K562 (cell line): ENCODE results near the gene NUDT14. TPM values are rescaled to one million over a fixed set of nuclear protein-coding genes. Genes with fewer than 3 reads are reported as not detected.
A peak's percentile ranks its signal among the peaks of the same experiment; 100 is the strongest.

Experiments used
- ATAC-seq: fragments of 200-7000 bp; cut with Tn5 transposase; 3 replicates; pipeline ENCODE4 v1.9.1; 2020; ENCODE audit warnings: moderate library complexity
- BruUV-seq: library from RNA; stranded (reverse); fragments of 400-500 nt; replicated peaks from 2 replicates; lab custom pipeline; 2021; lab: Mats Ljungman, UMichigan
- CTCF ChIA-PET: fragments of 300-600 bp; formaldehyde crosslinking; extraction: SDS; loops from one replicate; lab custom pipeline; 2021; ENCODE audit warnings: low intra/inter-chr PET ratio; lab: Yijun Ruan, JAX
- POLR2A ChIA-PET: fragments of 300-600, 350-650 bp; sonication (Branson Sonifier 250); formaldehyde crosslinking; extraction: SDS; loops from one replicate; lab custom pipeline; 2021; ENCODE audit warnings: antibody characterized with exemption, inconsistent platforms; lab: Yijun Ruan, JAX
- DNase-seq, 4 experiments: peaks; one replicate each; pipeline versions ENCODE4 v3.0.0 to v3.0.0-alpha.2; 2011 to 2018; ENCODE audit warnings: low spot score in 3 of 4, mixed read lengths in 3 of 4; ENCODE audit errors: extremely low read depth in 1 of 4
- FAIRE-seq: peaks from 2 replicates; lab custom pipeline; 2011; peaks lifted over from hg19 to GRCh38; lab: Jason Lieb, UNC
- H2AFZ ChIP-seq: 2 replicates; pipeline ENCODE4 v1.6.0; 2011; ENCODE audit warnings: low read depth, low read length, control low read depth, inconsistent platforms
- H3K27ac ChIP-seq: fragments of 200-600 bp; 3 replicates; pipeline ENCODE4 v1.8.0; 2011; ENCODE audit warnings: low read depth, mild to moderate bottlenecking, control low read depth, inconsistent platforms, low read length, moderate library complexity, mixed read lengths; ENCODE audit errors: extremely low read depth
- H3K27me3 ChIP-seq, 2 experiments: fragments of 300-600 bp in 1 of 2; 2 replicates in 1 of 2; 3 replicates in 1 of 2; pipeline versions ENCODE4 v1.6.0 to v1.8.0; 2011; ENCODE audit warnings: inconsistent platforms in 2 of 2, low read length in 2 of 2, mild to moderate bottlenecking in 1 of 2, mixed read lengths in 1 of 2, moderate library complexity in 1 of 2; ENCODE audit not compliant: control insufficient read depth in 2 of 2, insufficient read depth in 2 of 2
- H3K36me3 ChIP-seq: fragments of 300-600 bp; 3 replicates; pipeline ENCODE4 v1.8.0; 2011; ENCODE audit warnings: mild to moderate bottlenecking, low read length, inconsistent platforms; ENCODE audit not compliant: control insufficient read depth, insufficient read depth
- H3K4me1 ChIP-seq, 2 experiments: fragments of 200-600 bp in 1 of 2; replicated peaks in 1 of 2; 2 replicates in 1 of 2; 3 replicates in 1 of 2; pipeline versions ENCODE4 v1.5.1 to v1.8.0; 2011; ENCODE audit warnings: inconsistent platforms in 2 of 2, low read length in 2 of 2, mild to moderate bottlenecking in 1 of 2, mixed read lengths in 1 of 2, moderate library complexity in 1 of 2; ENCODE audit not compliant: control insufficient read depth in 2 of 2, insufficient read depth in 2 of 2
- H3K4me2 ChIP-seq: 2 replicates; pipeline ENCODE4 v1.6.1; 2011; ENCODE audit warnings: low read length, control low read depth, inconsistent platforms, mixed read lengths; ENCODE audit not compliant: insufficient read depth
- H3K4me3 ChIP-seq: fragments of 200-600 bp; sonication (generic), shearing (Covaris generic); 2 replicates; pipeline ENCODE4 v1.5.1; 2016; ENCODE audit warnings: control low read depth, inconsistent platforms
- H3K79me2 ChIP-seq: fragments of 200-600 bp; 3 replicates; pipeline ENCODE4 v1.8.0; 2011; ENCODE audit warnings: low read length, inconsistent platforms; ENCODE audit not compliant: control insufficient read depth, insufficient read depth
- H3K9ac ChIP-seq, 2 experiments: 2 replicates each; pipeline versions ENCODE4 v1.6.0 to v1.6.1; 2011; ENCODE audit warnings: low read depth in 2 of 2, low read length in 2 of 2, control low read depth in 1 of 2, inconsistent platforms in 1 of 2, mild to moderate bottlenecking in 1 of 2, mixed read lengths in 1 of 2; ENCODE audit not compliant: insufficient read depth in 1 of 2
- H3K9me1 ChIP-seq: one replicate; pipeline ENCODE4 v1.6.0; 2011; ENCODE audit warnings: inconsistent platforms, mild to moderate bottlenecking, low read length, moderate library complexity; ENCODE audit not compliant: control insufficient read depth, insufficient read depth
- H3K9me3 ChIP-seq: replicated peaks from 2 replicates; pipeline ENCODE4 v1.5.1; 2011; ENCODE audit warnings: low read depth, low read length, inconsistent platforms; ENCODE audit not compliant: control insufficient read depth, insufficient read depth
- H4K20me1 ChIP-seq: replicated peaks from 2 replicates; pipeline ENCODE4 v1.6.1; 2011; ENCODE audit warnings: low read length, inconsistent platforms, mixed read lengths; ENCODE audit not compliant: control insufficient read depth, insufficient read depth
- RAD21 ChIP-seq, 2 experiments: fragments of 250-450 bp in 1 of 2; fragments of 450-650 bp in 1 of 2; sonication (Bioruptor Pico) in 1 of 2; formaldehyde crosslinking in 1 of 2; IDR thresholded peaks in 1 of 2; conservative IDR thresholded peaks in 1 of 2; 2 replicates each; pipeline versions ENCODE4 v1.4.0 to v1.8.0; 2020 to 2022; ENCODE audit warnings: mild to moderate bottlenecking in 2 of 2, moderate library complexity in 1 of 2
- TBP ChIP-seq: optimal IDR thresholded peaks from 2 replicates; pipeline ENCODE3; 2011; ENCODE audit warnings: low read depth, low read length, improper control_type of control experiment
- ZNF589 ChIP-seq: fragments of 200-800 bp; sonication (Bioruptor generic); IDR thresholded peaks from 2 replicates; pipeline ENCODE4 v1.6.1; 2016; ENCODE audit warnings: low read depth, missing genetic modification characterization, missing compliant biosample characterization
- WGBS: fragments of 100-300 bp; shearing (Covaris generic); methylation state at CpG from one replicate; pipeline ENCODE4 v1.1.6; 2016; ENCODE audit warnings: low coverage, mixed read lengths; ENCODE audit not compliant: insufficient coverage; ENCODE audit errors: missing lambda C conversion rate; 5-methylcytosine and 5-hydroxymethylcytosine counted together
- in situ Hi-C: fragments of 300-500 bp; cut with MboI; formaldehyde crosslinking; loops from 4 replicates; pipeline ENCODE4 v1.15.0; 2018; ENCODE audit warnings: inconsistent platforms, mixed read lengths
- intact Hi-C: fragments of 100-400 bp; cut with micrococcal nuclease; formaldehyde crosslinking; loops from 2 replicates; pipeline ENCODE4 v1.14.2; 2022
- polyA plus RNA-seq, 8 experiments: library from polyadenylated mRNA; depleted of rRNA in 4 of 8; stranded (reverse) in 5 of 8; unstranded in 3 of 8; fragments of >200 nt; fragmentation: Nextera tagmentation in 2 of 8; fragmentation: Illumina TruSeq in 1 of 8; extraction: Ambion mirVana in 2 of 8; extraction: Trizol in 1 of 8; gene quantifications; 2 replicates each; pipeline versions ENCODE4 v1.2.1 to v1.2.3, GENCODE V29; 2011 to 2014; ENCODE audit warnings: inconsistent platforms in 1 of 8, missing spikeins in 1 of 8
- total RNA-seq, 7 experiments: library from RNA; depleted of rRNA in 6 of 7; stranded (reverse); fragments of >200 nt in 6 of 7; fragmentation: Illumina TruSeq in 2 of 7; extraction: Trizol in 2 of 7; gene quantifications; 2 replicates each; pipeline versions ENCODE4 v1.2.1 to v1.2.3, GENCODE V29; 2011 to 2021; ENCODE audit warnings: low replicate concordance in 1 of 7
- TF ChIP-seq, protein P1 (sequence below): fragments of 250-450 bp; sonication (Bioruptor Pico); IDR thresholded peaks from 2 replicates; pipeline ENCODE4 v1.5.0; 2021; ENCODE audit warnings: mild to moderate bottlenecking, borderline replicate concordance
- TF ChIP-seq, protein P2 (sequence below): fragments of 450-650 bp; IDR thresholded peaks from 2 replicates; pipeline ENCODE4 v1.6.1; 2016; ENCODE audit warnings: missing biosample characterization, missing genetic modification characterization
- TF ChIP-seq, protein P3 (sequence below): fragments of 450-650 bp; IDR thresholded peaks from 2 replicates; pipeline ENCODE4 v1.6.1; 2018; ENCODE audit warnings: mild to moderate bottlenecking, low read depth; ENCODE audit not compliant: partially characterized antibody
- TF ChIP-seq, protein P4 (sequence below), 3 experiments: IDR thresholded peaks in 2 of 3; conservative IDR thresholded peaks in 1 of 3; 2 replicates each; pipeline ENCODE4 v1.5.1; 2011 to 2012; ENCODE audit warnings: low read length in 3 of 3, mild to moderate bottlenecking in 3 of 3, control low read depth in 2 of 3, improper control_type of control experiment in 1 of 3, inconsistent platforms in 1 of 3, low read depth in 1 of 3, mixed read lengths in 1 of 3, moderate library complexity in 1 of 3; ENCODE audit not compliant: insufficient read depth in 2 of 3
- TF ChIP-seq, protein P5 (sequence below): fragments of 250-450 bp; sonication (Bioruptor Pico); IDR thresholded peaks from 2 replicates; pipeline ENCODE4 v1.4.0; 2020; ENCODE audit warnings: mild to moderate bottlenecking, moderate library complexity
- TF ChIP-seq, protein P6 (sequence below): sonication (generic); formaldehyde crosslinking; IDR thresholded peaks from 2 replicates; pipeline ENCODE4 v1.5.0; 2020; ENCODE audit warnings: missing genetic modification reagents

NUDT14 gene
- total and polyA plus RNA-seq, 9 of the 15 experiments (the other 6 are each of a cell fraction or from before 2014, with no cell fraction given): 0.14 to 16.3 (median 8.2) TPM

DNA sequence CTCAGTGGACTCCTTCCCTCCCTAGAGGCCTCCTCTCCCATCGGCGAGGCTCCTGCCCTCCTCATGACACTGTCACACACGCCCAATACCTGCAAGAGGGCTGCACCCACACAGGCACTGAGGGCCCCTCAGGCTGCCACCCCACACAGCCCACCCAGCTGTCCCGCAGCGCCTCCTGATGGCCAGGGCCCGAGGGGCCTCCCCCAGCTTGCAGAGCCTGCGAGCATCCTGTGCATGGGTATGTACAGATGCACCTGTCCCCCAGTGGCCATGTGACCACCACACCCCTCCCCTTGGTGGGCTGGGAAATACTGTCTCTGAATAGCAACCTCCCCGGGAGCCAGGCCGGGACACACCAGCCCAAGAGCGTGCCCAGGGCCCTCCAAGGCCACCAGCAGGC lies 19.0 kb upstream of the NUDT14 start:
- ATAC-seq: peak; percentile 38
- no peak overlapping the region for H2AFZ ChIP-seq
- no peak overlapping the region for H3K27ac ChIP-seq
- no peak for FAIRE-seq
- H3K4me3 ChIP-seq: no peak overlapping the region
- peaks cover 12% of the 10 kb centered on the region; the same call in 1 of the 2 replicates for H4K20me1 ChIP-seq
- no peaks in the 10 kb centered on the region for H3K36me3 ChIP-seq
- H3K9me3 ChIP-seq: no peaks in the 10 kb centered on the region
- TF ChIP-seq, protein P1, sequence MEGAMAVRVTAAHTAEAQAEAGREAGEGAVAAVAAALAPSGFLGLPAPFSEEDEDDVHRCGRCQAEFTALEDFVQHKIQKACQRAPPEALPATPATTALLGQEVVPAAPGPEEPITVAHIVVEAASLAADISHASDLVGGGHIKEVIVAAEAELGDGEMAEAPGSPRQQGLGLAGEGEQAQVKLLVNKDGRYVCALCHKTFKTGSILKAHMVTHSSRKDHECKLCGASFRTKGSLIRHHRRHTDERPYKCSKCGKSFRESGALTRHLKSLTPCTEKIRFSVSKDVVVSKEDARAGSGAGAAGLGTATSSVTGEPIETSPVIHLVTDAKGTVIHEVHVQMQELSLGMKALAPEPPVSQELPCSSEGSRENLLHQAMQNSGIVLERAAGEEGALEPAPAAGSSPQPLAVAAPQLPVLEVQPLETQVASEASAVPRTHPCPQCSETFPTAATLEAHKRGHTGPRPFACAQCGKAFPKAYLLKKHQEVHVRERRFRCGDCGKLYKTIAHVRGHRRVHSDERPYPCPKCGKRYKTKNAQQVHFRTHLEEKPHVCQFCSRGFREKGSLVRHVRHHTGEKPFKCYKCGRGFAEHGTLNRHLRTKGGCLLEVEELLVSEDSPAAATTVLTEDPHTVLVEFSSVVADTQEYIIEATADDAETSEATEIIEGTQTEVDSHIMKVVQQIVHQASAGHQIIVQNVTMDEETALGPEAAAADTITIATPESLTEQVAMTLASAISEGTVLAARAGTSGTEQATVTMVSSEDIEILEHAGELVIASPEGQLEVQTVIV (CRISPR knock-in tag): no peak
- TF ChIP-seq, protein P2, sequence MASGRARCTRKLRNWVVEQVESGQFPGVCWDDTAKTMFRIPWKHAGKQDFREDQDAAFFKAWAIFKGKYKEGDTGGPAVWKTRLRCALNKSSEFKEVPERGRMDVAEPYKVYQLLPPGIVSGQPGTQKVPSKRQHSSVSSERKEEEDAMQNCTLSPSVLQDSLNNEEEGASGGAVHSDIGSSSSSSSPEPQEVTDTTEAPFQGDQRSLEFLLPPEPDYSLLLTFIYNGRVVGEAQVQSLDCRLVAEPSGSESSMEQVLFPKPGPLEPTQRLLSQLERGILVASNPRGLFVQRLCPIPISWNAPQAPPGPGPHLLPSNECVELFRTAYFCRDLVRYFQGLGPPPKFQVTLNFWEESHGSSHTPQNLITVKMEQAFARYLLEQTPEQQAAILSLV (tag): no peak
- peak in 1 of 2 experiments; percentile 48; a peak in 2 of 4 replicates for TF ChIP-seq RAD21 (CRISPR knock-in tag; conservative IDR thresholded peaks at IDR 0.05 in 1 of 2, IDR thresholded peaks at IDR 0.05 in 1 of 2)
- TF ChIP-seq, protein P3, sequence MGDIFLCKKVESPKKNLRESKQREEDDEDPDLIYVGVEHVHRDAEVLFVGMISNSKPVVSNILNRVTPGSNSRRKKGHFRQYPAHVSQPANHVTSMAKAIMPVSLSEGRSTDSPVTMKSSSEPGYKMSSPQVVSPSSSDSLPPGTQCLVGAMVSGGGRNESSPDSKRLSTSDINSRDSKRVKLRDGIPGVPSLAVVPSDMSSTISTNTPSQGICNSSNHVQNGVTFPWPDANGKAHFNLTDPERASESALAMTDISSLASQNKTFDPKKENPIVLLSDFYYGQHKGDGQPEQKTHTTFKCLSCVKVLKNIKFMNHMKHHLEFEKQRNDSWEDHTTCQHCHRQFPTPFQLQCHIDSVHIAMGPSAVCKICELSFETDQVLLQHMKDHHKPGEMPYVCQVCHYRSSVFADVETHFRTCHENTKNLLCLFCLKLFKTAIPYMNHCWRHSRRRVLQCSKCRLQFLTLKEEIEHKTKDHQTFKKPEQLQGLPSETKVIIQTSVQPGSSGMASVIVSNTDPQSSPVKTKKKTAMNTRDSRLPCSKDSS: no peak
- TF ChIP-seq, protein P4, sequence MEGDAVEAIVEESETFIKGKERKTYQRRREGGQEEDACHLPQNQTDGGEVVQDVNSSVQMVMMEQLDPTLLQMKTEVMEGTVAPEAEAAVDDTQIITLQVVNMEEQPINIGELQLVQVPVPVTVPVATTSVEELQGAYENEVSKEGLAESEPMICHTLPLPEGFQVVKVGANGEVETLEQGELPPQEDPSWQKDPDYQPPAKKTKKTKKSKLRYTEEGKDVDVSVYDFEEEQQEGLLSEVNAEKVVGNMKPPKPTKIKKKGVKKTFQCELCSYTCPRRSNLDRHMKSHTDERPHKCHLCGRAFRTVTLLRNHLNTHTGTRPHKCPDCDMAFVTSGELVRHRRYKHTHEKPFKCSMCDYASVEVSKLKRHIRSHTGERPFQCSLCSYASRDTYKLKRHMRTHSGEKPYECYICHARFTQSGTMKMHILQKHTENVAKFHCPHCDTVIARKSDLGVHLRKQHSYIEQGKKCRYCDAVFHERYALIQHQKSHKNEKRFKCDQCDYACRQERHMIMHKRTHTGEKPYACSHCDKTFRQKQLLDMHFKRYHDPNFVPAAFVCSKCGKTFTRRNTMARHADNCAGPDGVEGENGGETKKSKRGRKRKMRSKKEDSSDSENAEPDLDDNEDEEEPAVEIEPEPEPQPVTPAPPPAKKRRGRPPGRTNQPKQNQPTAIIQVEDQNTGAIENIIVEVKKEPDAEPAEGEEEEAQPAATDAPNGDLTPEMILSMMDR (IDR thresholded peaks at IDR 0.05 in 2 of 3, conservative IDR thresholded peaks at IDR 0.05 in 1 of 3; ENCODE audit: insufficient read depth in 2 of 3, low read depth in 1 of 3, low read length in 3 of 3): peak; percentile 45 to 53 (median 45); a peak in 5 of 6 replicates
- TF ChIP-seq TBP: no peak
- no peak for TF ChIP-seq ZNF589 (CRISPR knock-in tag)
- TF ChIP-seq, protein P5, sequence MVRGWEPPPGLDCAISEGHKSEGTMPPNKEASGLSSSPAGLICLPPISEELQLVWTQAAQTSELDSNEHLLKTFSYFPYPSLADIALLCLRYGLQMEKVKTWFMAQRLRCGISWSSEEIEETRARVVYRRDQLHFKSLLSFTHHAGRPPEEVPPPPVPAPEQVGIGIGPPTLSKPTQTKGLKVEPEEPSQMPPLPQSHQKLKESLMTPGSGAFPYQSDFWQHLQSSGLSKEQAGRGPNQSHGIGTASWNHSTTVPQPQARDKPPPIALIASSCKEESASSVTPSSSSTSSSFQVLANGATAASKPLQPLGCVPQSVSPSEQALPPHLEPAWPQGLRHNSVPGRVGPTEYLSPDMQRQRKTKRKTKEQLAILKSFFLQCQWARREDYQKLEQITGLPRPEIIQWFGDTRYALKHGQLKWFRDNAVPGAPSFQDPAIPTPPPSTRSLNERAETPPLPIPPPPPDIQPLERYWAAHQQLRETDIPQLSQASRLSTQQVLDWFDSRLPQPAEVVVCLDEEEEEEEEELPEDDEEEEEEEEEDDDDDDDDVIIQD (CRISPR knock-in tag): no peak
- TF ChIP-seq, protein P6, sequence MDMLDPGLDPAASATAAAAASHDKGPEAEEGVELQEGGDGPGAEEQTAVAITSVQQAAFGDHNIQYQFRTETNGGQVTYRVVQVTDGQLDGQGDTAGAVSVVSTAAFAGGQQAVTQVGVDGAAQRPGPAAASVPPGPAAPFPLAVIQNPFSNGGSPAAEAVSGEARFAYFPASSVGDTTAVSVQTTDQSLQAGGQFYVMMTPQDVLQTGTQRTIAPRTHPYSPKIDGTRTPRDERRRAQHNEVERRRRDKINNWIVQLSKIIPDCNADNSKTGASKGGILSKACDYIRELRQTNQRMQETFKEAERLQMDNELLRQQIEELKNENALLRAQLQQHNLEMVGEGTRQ (CRISPR knock-in tag): 0 out of 2 replicates have a peak, but pooled peaks have one; percentile 12
- peaks cover 0 to 12% of the 10 kb centered on the region in 2 experiments; a peak in 2 of 5 replicates for H3K27me3 ChIP-seq
- no TSS peak for BruUV-seq
- H3K79me2 ChIP-seq: no peaks in the 10 kb centered on the region
- H3K9me1 ChIP-seq: no peaks in the 10 kb centered on the region
- ChIA-PET POLR2A (no interaction called here), CTCF (interaction anchor here (1.3 kb wide), 1 partner anchor 152 kb away, joined by 3 read pairs; no protein-coding TSS in a partner anchor)
- WGBS: 33% methylated on average over 6 of the region's 10 CpGs
- in situ Hi-C loops (loop anchor here (5.0 kb wide), 1 partner anchor 67 kb away; no protein-coding TSS in a partner anchor), intact Hi-C loops (loop anchor here (5.0 kb wide), 1 partner anchor 82 kb away; no protein-coding TSS in a partner anchor)
- H3K4me1 ChIP-seq: peaks cover 6 to 71% of the 10 kb centered on the region in 2 experiments; a peak in 3 of 5 replicates
- peak in 1 of 4 experiments; percentile 30 for DNase-seq
- no peak overlapping the region for H3K4me2 ChIP-seq
- no peak overlapping the region for H3K9ac ChIP-seq
